HG02642 (cell line): ENCODE measurements around the gene UBL3.

ENCODE experiments used
- ATAC-seq: cut with Tn5 transposase; IDR thresholded peaks from one replicate; pipeline ENCODE4 v1.9.1; 2021; ENCODE audit warnings: mild to moderate bottlenecking; ENCODE audit not compliant: unreplicated experiment, poor library complexity

UBL3 gene

DNA sequence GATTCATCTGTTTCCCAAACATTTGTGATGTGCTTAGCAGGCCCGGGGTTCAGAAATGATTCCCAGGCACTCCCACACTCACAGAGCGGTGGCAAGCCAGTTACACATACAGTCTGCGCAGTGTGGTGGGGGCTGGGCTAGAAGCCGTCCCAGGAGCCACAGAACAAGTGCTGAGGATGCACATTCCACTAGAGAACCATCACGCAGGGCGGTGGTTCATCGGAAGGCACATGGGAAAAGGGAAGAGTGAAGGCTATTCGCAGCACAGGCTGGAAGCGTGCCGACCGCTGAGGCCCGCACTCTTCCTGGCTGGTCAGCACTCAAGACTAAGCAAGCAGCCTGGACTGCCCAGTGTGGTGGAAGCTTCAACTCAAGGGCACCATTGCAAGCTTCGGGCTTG lies 128.7 kb downstream of the UBL3 start:
- no peak for ATAC-seq

DNA sequence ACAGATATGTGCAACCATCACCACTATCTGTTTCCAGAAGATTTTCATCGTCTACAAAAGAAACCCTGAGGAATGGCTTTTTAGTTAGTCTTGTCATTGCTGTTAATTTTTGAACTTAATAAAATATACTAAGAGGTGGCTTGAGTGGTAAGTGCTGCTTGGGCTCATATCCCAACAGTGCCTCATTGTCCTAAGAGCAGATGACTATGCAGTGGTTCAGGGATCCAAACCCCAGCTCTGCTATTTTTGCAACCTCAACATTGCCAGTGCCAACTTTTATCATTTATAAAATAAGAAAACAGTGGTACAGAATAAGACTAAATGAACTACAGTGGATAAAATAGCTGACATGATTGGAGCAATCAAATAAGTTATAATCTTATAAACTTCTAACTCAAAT lies 131.7 kb downstream of the UBL3 start:
- no peak for ATAC-seq

DNA sequence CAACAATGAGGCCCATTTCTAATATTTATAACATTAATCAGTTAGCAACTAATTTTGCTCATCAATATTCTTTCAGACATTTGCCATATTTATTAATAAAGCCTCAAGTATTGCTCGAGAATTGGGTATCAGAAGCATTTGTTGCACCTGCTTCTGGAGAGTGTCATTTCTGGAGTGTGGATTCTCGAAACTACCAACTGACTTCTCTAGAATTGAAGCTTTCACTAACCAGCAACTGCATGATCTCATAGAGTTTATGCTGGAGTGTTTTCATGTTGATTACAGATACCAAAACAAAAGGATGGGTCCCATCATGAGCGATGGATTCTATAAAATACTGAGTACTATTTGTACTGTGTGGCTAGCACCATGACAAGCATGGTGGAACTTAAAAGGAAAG lies 133.9 kb downstream of the UBL3 start:
- no peak for ATAC-seq
